Fibroblast of lung (primary cell): ENCODE measurements around the gene ASIC4.

Source experiments
- EZH2 ChIP-seq: IDR thresholded peaks from 2 replicates; pipeline ENCODE4 v1.5.1; 2012; ENCODE audit warnings: low read length, control low read depth, mild to moderate bottlenecking; ENCODE audit errors: missing control alignments
- TF ChIP-seq, protein P1 (sequence below), 2 donors: IDR thresholded peaks in 1 of 2; conservative IDR thresholded peaks in 1 of 2; 1 replicate in 1 of 2; 2 replicates in 1 of 2; pipeline ENCODE4 v1.5.1; 2011 to 2012; ENCODE audit warnings: low read length in 2 of 2, control low read depth in 1 of 2, inconsistent platforms in 1 of 2, low read depth in 1 of 2, mild to moderate bottlenecking in 1 of 2

DNA sequence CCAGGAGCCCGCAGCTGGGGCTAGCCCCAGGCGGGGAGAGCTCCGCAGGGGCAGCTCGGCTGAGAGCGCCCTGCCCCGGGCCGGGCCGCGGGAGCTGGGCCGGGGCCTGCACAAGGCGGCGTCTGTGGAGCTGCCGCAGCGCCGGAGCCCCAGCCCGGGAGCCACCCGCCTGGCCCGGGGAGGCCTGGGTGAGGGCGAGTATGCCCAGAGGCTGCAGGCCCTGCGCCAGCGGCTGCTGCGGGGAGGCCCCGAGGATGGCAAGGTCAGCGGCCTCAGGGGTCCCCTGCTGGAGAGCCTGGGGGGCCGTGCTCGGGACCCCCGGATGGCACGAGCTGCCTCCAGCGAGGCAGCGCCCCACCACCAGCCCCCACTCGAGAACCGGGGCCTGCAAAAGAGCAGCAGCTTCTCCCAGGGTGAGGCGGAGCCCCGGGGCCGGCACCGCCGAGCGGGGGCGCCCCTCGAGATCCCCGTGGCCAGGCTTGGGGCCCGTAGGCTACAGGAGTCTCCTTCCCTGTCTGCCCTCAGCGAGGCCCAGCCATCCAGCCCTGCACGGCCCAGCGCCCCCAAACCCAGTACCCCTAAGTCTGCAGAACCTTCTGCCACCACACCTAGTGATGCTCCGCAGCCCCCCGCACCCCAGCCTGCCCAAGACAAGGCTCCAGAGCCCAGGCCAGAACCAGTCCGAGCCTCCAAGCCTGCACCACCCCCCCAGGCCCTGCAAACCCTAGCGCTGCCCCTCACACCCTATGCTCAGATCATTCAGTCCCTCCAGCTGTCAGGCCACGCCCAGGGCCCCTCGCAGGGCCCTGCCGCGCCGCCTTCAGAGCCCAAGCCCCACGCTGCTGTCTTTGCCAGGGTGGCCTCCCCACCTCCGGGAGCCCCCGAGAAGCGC is 30.6 kb upstream of the ASIC4 start:
- TF ChIP-seq, protein P1, sequence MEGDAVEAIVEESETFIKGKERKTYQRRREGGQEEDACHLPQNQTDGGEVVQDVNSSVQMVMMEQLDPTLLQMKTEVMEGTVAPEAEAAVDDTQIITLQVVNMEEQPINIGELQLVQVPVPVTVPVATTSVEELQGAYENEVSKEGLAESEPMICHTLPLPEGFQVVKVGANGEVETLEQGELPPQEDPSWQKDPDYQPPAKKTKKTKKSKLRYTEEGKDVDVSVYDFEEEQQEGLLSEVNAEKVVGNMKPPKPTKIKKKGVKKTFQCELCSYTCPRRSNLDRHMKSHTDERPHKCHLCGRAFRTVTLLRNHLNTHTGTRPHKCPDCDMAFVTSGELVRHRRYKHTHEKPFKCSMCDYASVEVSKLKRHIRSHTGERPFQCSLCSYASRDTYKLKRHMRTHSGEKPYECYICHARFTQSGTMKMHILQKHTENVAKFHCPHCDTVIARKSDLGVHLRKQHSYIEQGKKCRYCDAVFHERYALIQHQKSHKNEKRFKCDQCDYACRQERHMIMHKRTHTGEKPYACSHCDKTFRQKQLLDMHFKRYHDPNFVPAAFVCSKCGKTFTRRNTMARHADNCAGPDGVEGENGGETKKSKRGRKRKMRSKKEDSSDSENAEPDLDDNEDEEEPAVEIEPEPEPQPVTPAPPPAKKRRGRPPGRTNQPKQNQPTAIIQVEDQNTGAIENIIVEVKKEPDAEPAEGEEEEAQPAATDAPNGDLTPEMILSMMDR (conservative IDR thresholded peaks at IDR 0.05 in 1 of 2, IDR thresholded peaks at IDR 0.05 in 1 of 2; ENCODE audit: low read depth in 1 of 2, low read length in 2 of 2): no peak
- no peak for TF ChIP-seq EZH2
